GM19193 (cell line): ENCODE measurements around the gene PAH.

ENCODE experiments used
- POLR2A ChIP-seq: IDR thresholded peaks from 4 replicates; pipeline ENCODE4 v1.6.1; 2011; ENCODE audit not compliant: insufficient read depth, insufficient read length; ENCODE audit errors: extremely low read depth

Gene PAH

GRCh38 chr12:102918840-102919239 lies 1.8 kb upstream of the PAH start:
- no peak for TF ChIP-seq POLR2A

- TF ChIP-seq POLR2A = no peak
Observed at GRCh38 chr12:102916252-102917025, 605 bp downstream of the PAH start.

GRCh38 chr12:102913453-102914226 lies 3.4 kb downstream of the PAH start:
- no peak for TF ChIP-seq POLR2A

- no peak for TF ChIP-seq POLR2A
Observed at GRCh38 chr12:102912258-102912657, 4.8 kb downstream of the PAH start.

GRCh38 chr12:102911320-102911719 lies 5.7 kb downstream of the PAH start:
- TF ChIP-seq POLR2A = no peak

GRCh38 chr12:102910792-102911191 lies 6.3 kb downstream of the PAH start:
- no peak for TF ChIP-seq POLR2A

GRCh38 chr12:102910137-102910536 lies 6.9 kb downstream of the PAH start:
- TF ChIP-seq POLR2A = no peak

- no peak for TF ChIP-seq POLR2A
Observed at GRCh38 chr12:102907918-102908317, 9.1 kb downstream of the PAH start.

- TF ChIP-seq POLR2A = no peak
Observed at GRCh38 chr12:102905229-102905628, 11.8 kb downstream of the PAH start.

GRCh38 chr12:102903337-102904007 lies 13.6 kb downstream of the PAH start:
- TF ChIP-seq POLR2A = no peak

GRCh38 chr12:102902093-102902492 lies 15.0 kb downstream of the PAH start:
- TF ChIP-seq POLR2A = no peak

- TF ChIP-seq POLR2A = no peak
Observed at GRCh38 chr12:102900389-102900788, 16.7 kb downstream of the PAH start.

GRCh38 chr12:102896067-102896466 lies 21.0 kb downstream of the PAH start:
- TF ChIP-seq POLR2A = no peak

GRCh38 chr12:102891756-102892155 lies 25.3 kb downstream of the PAH start:
- TF ChIP-seq POLR2A = no peak

- no peak for TF ChIP-seq POLR2A
Observed at GRCh38 chr12:102888511-102888910, 28.5 kb downstream of the PAH start.
